WTC11 (cell line): Measurements from ENCODE around the gene SPOCK2. TPM values are rescaled to one million over a fixed set of nuclear protein-coding genes. Genes with fewer than 3 reads are reported as not detected.

Source experiments
- ATAC-seq: fragments of 200-7000 bp; cut with Tn5 transposase; 2 replicates; pipeline ENCODE4 v1.10.0; 2021; ENCODE audit warnings: mild to moderate bottlenecking, moderate library complexity
- CTCF ChIA-PET: fragments of 300-600 bp; sonication (Branson Sonifier 250); formaldehyde crosslinking; loops from one replicate; lab custom pipeline; 2021; ENCODE audit warnings: antibody characterized with exemption; lab: Charles Lee
- POLR2A ChIA-PET: fragments of 350-600 bp; sonication (Branson Sonifier 250); formaldehyde crosslinking; loops from one replicate; lab custom pipeline; 2021; ENCODE audit warnings: antibody characterized with exemption; lab: Charles Lee
- DNase-seq: peaks from one replicate; pipeline ENCODE4 v3.0.0; 2021; ENCODE audit warnings: low spot score
- H3K27ac Mint-ChIP-seq: 2 replicates; pipeline ENCODE4 v1.8.0; 2021; ENCODE audit warnings: mixed read lengths
- H3K27me3 Mint-ChIP-seq: 2 replicates; pipeline ENCODE4 v1.8.0; 2021; ENCODE audit warnings: low read depth, mild to moderate bottlenecking, moderate library complexity, mixed read lengths
- H3K36me3 Mint-ChIP-seq: 2 replicates; pipeline ENCODE4 v1.8.0; 2021; ENCODE audit warnings: mixed read lengths
- H3K4me1 Mint-ChIP-seq: 2 replicates; pipeline ENCODE4 v1.8.0; 2022; ENCODE audit warnings: mixed read lengths
- H3K4me3 Mint-ChIP-seq: 2 replicates; pipeline ENCODE4 v1.8.0; 2021; ENCODE audit warnings: mild to moderate bottlenecking, moderate library complexity, mixed read lengths
- H3K9me3 Mint-ChIP-seq: 2 replicates; pipeline ENCODE4 v1.8.0; 2021; ENCODE audit warnings: mixed read lengths
- ATF6 ChIP-seq: sonication (generic); formaldehyde crosslinking; IDR thresholded peaks from 2 replicates; pipeline ENCODE4 v1.8.1; 2023; ENCODE audit warnings: mild to moderate bottlenecking, missing genetic modification reagents
- E2F5 ChIP-seq: sonication (generic); formaldehyde crosslinking; IDR thresholded peaks from 2 replicates; pipeline ENCODE4 v1.8.1; 2022; ENCODE audit warnings: mild to moderate bottlenecking, moderate library complexity, missing genetic modification reagents
- ESRRA ChIP-seq: sonication (generic); formaldehyde crosslinking; IDR thresholded peaks from 2 replicates; pipeline ENCODE4 v1.8.1; 2022; ENCODE audit warnings: mild to moderate bottlenecking, missing genetic modification reagents, borderline replicate concordance
- GTF2I ChIP-seq: fragments of 250-450 bp; sonication (Bioruptor Pico); conservative IDR thresholded peaks from 2 replicates; pipeline ENCODE4 v1.4.0; 2021; ENCODE audit warnings: mild to moderate bottlenecking
- MXD4 ChIP-seq: fragments of 250-450 bp; sonication (Bioruptor Pico); IDR thresholded peaks from 2 replicates; pipeline ENCODE4 v1.8.0; 2021; ENCODE audit warnings: mild to moderate bottlenecking, moderate library complexity, borderline replicate concordance
- NFE2L1 ChIP-seq: sonication (generic); formaldehyde crosslinking; IDR thresholded peaks from 2 replicates; pipeline ENCODE4 v1.8.1; 2023; ENCODE audit warnings: missing genetic modification reagents
- OVOL2 ChIP-seq: fragments of 250-450 bp; sonication (Bioruptor Pico); IDR thresholded peaks from 2 replicates; pipeline ENCODE4 v1.9.0; 2021; ENCODE audit warnings: mild to moderate bottlenecking, borderline replicate concordance
- SMAD3 ChIP-seq: sonication (generic); formaldehyde crosslinking; IDR thresholded peaks from 2 replicates; pipeline ENCODE4 v1.8.0; 2022; ENCODE audit warnings: missing genetic modification reagents, mild to moderate bottlenecking, borderline replicate concordance
- ZNF121 ChIP-seq: sonication (generic); formaldehyde crosslinking; IDR thresholded peaks from 2 replicates; pipeline ENCODE4 v1.8.0; 2023; ENCODE audit warnings: missing genetic modification reagents
- ZNF416 ChIP-seq: fragments of 250-450 bp; sonication (Bioruptor Pico); IDR thresholded peaks from 2 replicates; pipeline ENCODE4 v1.9.0; 2021; ENCODE audit warnings: mild to moderate bottlenecking, inconsistent platforms
- ZNF423 ChIP-seq: fragments of 250-450 bp; sonication (Bioruptor Pico); IDR thresholded peaks from 2 replicates; pipeline ENCODE4 v2.1.2; 2022; ENCODE audit warnings: mild to moderate bottlenecking, moderate library complexity
- ZNF532 ChIP-seq: fragments of 250-450 bp; sonication (Bioruptor Pico); IDR thresholded peaks from 2 replicates; pipeline ENCODE4 v1.9.0; 2021; ENCODE audit warnings: mild to moderate bottlenecking, borderline replicate concordance
- total RNA-seq: library from RNA; stranded (reverse); gene quantifications from 3 replicates; pipeline ENCODE4 v1.2.3, GENCODE V29; 2021
- TF ChIP-seq, protein P1 (sequence below): sonication (generic); formaldehyde crosslinking; IDR thresholded peaks from 2 replicates; pipeline ENCODE4 v1.8.0; 2023; ENCODE audit warnings: missing genetic modification reagents
- TF ChIP-seq, protein P2 (sequence below): fragments of 250-450 bp; sonication (Bioruptor Pico); IDR thresholded peaks from 2 replicates; pipeline ENCODE4 v1.8.0; 2021; ENCODE audit warnings: mild to moderate bottlenecking
- TF ChIP-seq, protein P3 (sequence below): sonication (generic); formaldehyde crosslinking; IDR thresholded peaks from 2 replicates; pipeline ENCODE4 v1.8.0; 2022; ENCODE audit warnings: mild to moderate bottlenecking, missing genetic modification reagents
- TF ChIP-seq, protein P4 (sequence below): sonication (generic); formaldehyde crosslinking; conservative IDR thresholded peaks from 2 replicates; pipeline ENCODE4 v1.8.1; 2022; ENCODE audit warnings: mild to moderate bottlenecking, missing genetic modification reagents

Gene SPOCK2
- total RNA-seq, 1 experiment from 2014 or later = 4.7 TPM

- DNase-seq (no peak), ATAC-seq (no peak)
- no peaks in the 10 kb centered on the region for H3K27me3 Mint-ChIP-seq
- peaks cover 9% of the 10 kb centered on the region for H3K4me1 Mint-ChIP-seq
- peaks cover 4% of the 10 kb centered on the region for H3K9me3 Mint-ChIP-seq
- POLR2A ChIA-PET = interaction anchor here (0.9 kb wide), 1 partner anchor 8 kb away, joined by 3 read pairs; no protein-coding TSS in a partner anchor
- peaks cover 16% of the 10 kb centered on the region for H3K36me3 Mint-ChIP-seq
- CTCF ChIA-PET = interaction anchor here (0.9 to 1.0 kb wide), 2 partner anchors 188 to 199 kb away, joined by 3 read pairs; no protein-coding TSS in a partner anchor
- no peak for TF ChIP-seq MXD4 (CRISPR knock-in tag)
- no peak for TF ChIP-seq ZNF532 (CRISPR knock-in tag)
- TF ChIP-seq NFE2L1 (CRISPR knock-in tag) = no peak
- TF ChIP-seq, protein P1, sequence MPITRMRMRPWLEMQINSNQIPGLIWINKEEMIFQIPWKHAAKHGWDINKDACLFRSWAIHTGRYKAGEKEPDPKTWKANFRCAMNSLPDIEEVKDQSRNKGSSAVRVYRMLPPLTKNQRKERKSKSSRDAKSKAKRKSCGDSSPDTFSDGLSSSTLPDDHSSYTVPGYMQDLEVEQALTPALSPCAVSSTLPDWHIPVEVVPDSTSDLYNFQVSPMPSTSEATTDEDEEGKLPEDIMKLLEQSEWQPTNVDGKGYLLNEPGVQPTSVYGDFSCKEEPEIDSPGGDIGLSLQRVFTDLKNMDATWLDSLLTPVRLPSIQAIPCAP (CRISPR knock-in tag) = no peak
- TF ChIP-seq, protein P2, sequence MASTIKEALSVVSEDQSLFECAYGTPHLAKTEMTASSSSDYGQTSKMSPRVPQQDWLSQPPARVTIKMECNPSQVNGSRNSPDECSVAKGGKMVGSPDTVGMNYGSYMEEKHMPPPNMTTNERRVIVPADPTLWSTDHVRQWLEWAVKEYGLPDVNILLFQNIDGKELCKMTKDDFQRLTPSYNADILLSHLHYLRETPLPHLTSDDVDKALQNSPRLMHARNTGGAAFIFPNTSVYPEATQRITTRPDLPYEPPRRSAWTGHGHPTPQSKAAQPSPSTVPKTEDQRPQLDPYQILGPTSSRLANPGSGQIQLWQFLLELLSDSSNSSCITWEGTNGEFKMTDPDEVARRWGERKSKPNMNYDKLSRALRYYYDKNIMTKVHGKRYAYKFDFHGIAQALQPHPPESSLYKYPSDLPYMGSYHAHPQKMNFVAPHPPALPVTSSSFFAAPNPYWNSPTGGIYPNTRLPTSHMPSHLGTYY = no peak
- TF ChIP-seq, protein P3, sequence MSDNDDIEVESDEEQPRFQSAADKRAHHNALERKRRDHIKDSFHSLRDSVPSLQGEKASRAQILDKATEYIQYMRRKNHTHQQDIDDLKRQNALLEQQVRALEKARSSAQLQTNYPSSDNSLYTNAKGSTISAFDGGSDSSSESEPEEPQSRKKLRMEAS (CRISPR knock-in tag) = no peak
- no peak for TF ChIP-seq SMAD3 (CRISPR knock-in tag)
- TF ChIP-seq OVOL2 = no peak
- no peak for TF ChIP-seq ATF6 (CRISPR knock-in tag)
- TF ChIP-seq, protein P4, sequence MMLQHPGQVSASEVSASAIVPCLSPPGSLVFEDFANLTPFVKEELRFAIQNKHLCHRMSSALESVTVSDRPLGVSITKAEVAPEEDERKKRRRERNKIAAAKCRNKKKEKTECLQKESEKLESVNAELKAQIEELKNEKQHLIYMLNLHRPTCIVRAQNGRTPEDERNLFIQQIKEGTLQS = no peak
- no peak for TF ChIP-seq ZNF423 (CRISPR knock-in tag)
- TF ChIP-seq E2F5 = no peak
- TF ChIP-seq ZNF416 (CRISPR knock-in tag) = no peak
- no peak for TF ChIP-seq GTF2I (CRISPR knock-in tag)
- TF ChIP-seq ESRRA (CRISPR knock-in tag) = no peak
- no peak for TF ChIP-seq ZNF121 (CRISPR knock-in tag)
- no peak overlapping the region for H3K4me3 Mint-ChIP-seq
- no peak overlapping the region for H3K27ac Mint-ChIP-seq
Observed at GRCh38 chr10:72132854-72133253, 44.5 kb upstream of the SPOCK2 start.
